HCT116 (cell line): Measurements from ENCODE around the gene CDKN2B-AS1. TPM values are rescaled to one million over a fixed set of nuclear protein-coding genes. Genes with fewer than 3 reads are reported as not detected.

Source experiments
- ATAC-seq: fragments of 200-7000 bp; cut with Tn5 transposase; 2 replicates; pipeline ENCODE4 v1.9.1; 2020; ENCODE audit warnings: mild to moderate bottlenecking, moderate library complexity
- BruUV-seq: library from RNA; stranded (reverse); fragments of 400-500 nt; replicated peaks from 2 replicates; lab custom pipeline; 2021; lab: Mats Ljungman, UMichigan
- CTCF ChIA-PET: fragments of 300-600 bp; sonication (Branson Sonifier 250); formaldehyde crosslinking; loops from one replicate; lab custom pipeline; 2021; ENCODE audit warnings: antibody characterized with exemption; lab: Charles Lee
- POLR2A ChIA-PET: fragments of 300-600, 350-600 bp; sonication (Branson Sonifier 250); formaldehyde crosslinking; loops from one replicate; lab custom pipeline; 2021; ENCODE audit warnings: antibody characterized with exemption; lab: Charles Lee
- RAD21 ChIA-PET, 2 experiments: fragments of 300-600 bp; sonication (Branson Sonifier 250); formaldehyde crosslinking; loops; one replicate each; lab custom pipeline; 2023; ENCODE audit warnings: low total read pairs in 2 of 2; ENCODE audit not compliant: uncharacterized antibody in 2 of 2, unreplicated experiment in 2 of 2, low non-redundant PET in 1 of 2; lab: Charles Lee
- DNase-seq: peaks from one replicate; pipeline ENCODE4 v3.0.0-alpha.2; 2010; ENCODE audit warnings: low read depth, low spot score
- H2AFZ ChIP-seq: fragments of 200-600 bp; shearing (Covaris generic), sonication (generic); 2 replicates; pipeline ENCODE4 v1.6.1; 2017; ENCODE audit warnings: low read depth, mixed run types, mixed read lengths, antibody characterized with exemption, low read length; ENCODE audit not compliant: poor library complexity, severe bottlenecking
- H3K27ac ChIP-seq: 2 replicates; pipeline ENCODE4 v1.5.1; 2012; ENCODE audit warnings: low read depth, low read length
- H3K27me3 ChIP-seq: fragments of 200-600 bp; sonication (generic); 2 replicates; pipeline ENCODE4 v1.6.1; 2016; ENCODE audit warnings: mixed run types, low read length, mixed read lengths; ENCODE audit not compliant: insufficient read depth
- H3K36me3 ChIP-seq, 2 experiments: fragments of 200-500 bp in 1 of 2; fragments of 200-600 bp in 1 of 2; sonication (Bioruptor generic) in 1 of 2; sonication (generic) in 1 of 2; 2 replicates each; pipeline versions ENCODE4 v1.5.1 to v1.6.1; 2014 to 2016; ENCODE audit warnings: low read length in 2 of 2, inconsistent platforms in 1 of 2, mixed read lengths in 1 of 2, mixed run types in 1 of 2; ENCODE audit not compliant: insufficient read depth in 2 of 2, control insufficient read depth in 1 of 2
- H3K4me1 ChIP-seq, 2 experiments: fragments of 200-600 bp in 1 of 2; sonication (generic) in 1 of 2; 2 replicates each; pipeline versions ENCODE4 v1.5.1 to v1.6.1; 2012 to 2017; ENCODE audit warnings: low read length in 2 of 2, inconsistent platforms in 1 of 2, mild to moderate bottlenecking in 1 of 2, mixed read lengths in 1 of 2, mixed run types in 1 of 2, moderate library complexity in 1 of 2; ENCODE audit not compliant: insufficient read depth in 2 of 2, control insufficient read depth in 1 of 2
- H3K4me2 ChIP-seq: fragments of 200-600 bp; sonication (generic); 2 replicates; pipeline ENCODE4 v1.6.1; 2017; ENCODE audit warnings: mixed run types, low read length, mixed read lengths
- H3K4me3 ChIP-seq, 2 experiments: fragments of 200-600 bp in 1 of 2; sonication (generic) in 1 of 2; replicated peaks in 1 of 2; 2 replicates each; pipeline ENCODE4 v1.5.1; 2011 to 2016; ENCODE audit warnings: low read length in 2 of 2, control low read depth in 1 of 2, low read depth in 1 of 2, mild to moderate bottlenecking in 1 of 2, mixed read lengths in 1 of 2, mixed run types in 1 of 2
- H3K79me2 ChIP-seq: fragments of 200-600 bp; sonication (generic); 2 replicates; pipeline ENCODE4 v1.6.1; 2017; ENCODE audit warnings: mild to moderate bottlenecking, mixed run types, low read length, moderate library complexity, mixed read lengths; ENCODE audit not compliant: insufficient read depth
- H3K9ac ChIP-seq: fragments of 200-600 bp; sonication (generic); 2 replicates; pipeline ENCODE4 v1.6.1; 2016; ENCODE audit warnings: low read length, mixed read lengths
- H3K9me2 ChIP-seq: fragments of 200-600 bp; sonication (generic), shearing (Covaris generic); 2 replicates; pipeline ENCODE4 v1.6.1; 2017; ENCODE audit warnings: mixed run types, mild to moderate bottlenecking, moderate library complexity; ENCODE audit not compliant: insufficient read depth
- H3K9me3 ChIP-seq, 2 experiments: fragments of 200-500 bp in 1 of 2; fragments of 200-600 bp in 1 of 2; sonication (Bioruptor generic) in 1 of 2; sonication (generic) in 1 of 2; 2 replicates each; pipeline ENCODE4 v1.6.1; 2014 to 2017; ENCODE audit warnings: low read length in 2 of 2, mixed read lengths in 2 of 2, inconsistent platforms in 1 of 2, low read depth in 1 of 2, mild to moderate bottlenecking in 1 of 2, mixed run types in 1 of 2, moderate library complexity in 1 of 2; ENCODE audit not compliant: control insufficient read depth in 1 of 2, insufficient read depth in 1 of 2
- H4K20me1 ChIP-seq: fragments of 200-600 bp; sonication (generic), shearing (Covaris generic); 2 replicates; pipeline ENCODE4 v1.6.1; 2017; ENCODE audit warnings: mixed run types, mild to moderate bottlenecking, moderate library complexity; ENCODE audit not compliant: insufficient read depth
- CEBPB ChIP-seq: IDR thresholded peaks from 2 replicates; pipeline ENCODE4 v1.6.1; 2012; ENCODE audit warnings: low read depth
- EGR1 ChIP-seq: IDR thresholded peaks from 2 replicates; pipeline ENCODE4 v1.6.1; 2012; ENCODE audit warnings: low read depth
- SRF ChIP-seq: IDR thresholded peaks from 2 replicates; pipeline ENCODE4 v1.6.1; 2012; ENCODE audit warnings: low read depth
- TCF7L2 ChIP-seq: IDR thresholded peaks from 2 replicates; pipeline ENCODE4 v1.7.0; 2011; ENCODE audit warnings: borderline replicate concordance, inconsistent platforms; ENCODE audit not compliant: insufficient read depth, insufficient read length; ENCODE audit errors: extremely low read depth
- ZNF274 ChIP-seq: fragments of 200-500 bp; sonication (Bioruptor generic); IDR thresholded peaks from 2 replicates; pipeline ENCODE4 v1.6.1; 2014; ENCODE audit warnings: mild to moderate bottlenecking, low read depth, low read length, inconsistent platforms
- intact Hi-C: fragments of 100-400 bp; cut with micrococcal nuclease; formaldehyde crosslinking; loops from 2 replicates; pipeline ENCODE4 v1.10.0; 2022
- total RNA-seq: library from RNA; stranded (reverse); gene quantifications from one replicate; pipeline ENCODE4 v1.2.1, GENCODE V29; 2021; ENCODE audit not compliant: unreplicated experiment
- TF ChIP-seq, protein P1 (sequence below), 3 experiments: fragments of 200-600 bp in 1 of 3; sonication (generic) in 1 of 3; IDR thresholded peaks in 2 of 3; conservative IDR thresholded peaks in 1 of 3; 2 replicates each; pipeline ENCODE4 v1.5.1; 2012 to 2017; ENCODE audit warnings: low read depth in 2 of 3, low read length in 2 of 3, antibody characterized with exemption in 1 of 3, borderline replicate concordance in 1 of 3, control low read depth in 1 of 3, mild to moderate bottlenecking in 1 of 3, mixed read lengths in 1 of 3, mixed run types in 1 of 3, moderate library complexity in 1 of 3; ENCODE audit not compliant: insufficient read depth in 1 of 3
- TF ChIP-seq, protein P2 (sequence below): IDR thresholded peaks from 2 replicates; pipeline ENCODE4 v1.6.1; 2012
- TF ChIP-seq, protein P3 (sequence below): IDR thresholded peaks from 2 replicates; pipeline ENCODE4 v1.6.1; 2012

CDKN2B-AS1 gene
- total RNA-seq, 1 experiment from 2014 or later, result 1.7 TPM

DNA sequence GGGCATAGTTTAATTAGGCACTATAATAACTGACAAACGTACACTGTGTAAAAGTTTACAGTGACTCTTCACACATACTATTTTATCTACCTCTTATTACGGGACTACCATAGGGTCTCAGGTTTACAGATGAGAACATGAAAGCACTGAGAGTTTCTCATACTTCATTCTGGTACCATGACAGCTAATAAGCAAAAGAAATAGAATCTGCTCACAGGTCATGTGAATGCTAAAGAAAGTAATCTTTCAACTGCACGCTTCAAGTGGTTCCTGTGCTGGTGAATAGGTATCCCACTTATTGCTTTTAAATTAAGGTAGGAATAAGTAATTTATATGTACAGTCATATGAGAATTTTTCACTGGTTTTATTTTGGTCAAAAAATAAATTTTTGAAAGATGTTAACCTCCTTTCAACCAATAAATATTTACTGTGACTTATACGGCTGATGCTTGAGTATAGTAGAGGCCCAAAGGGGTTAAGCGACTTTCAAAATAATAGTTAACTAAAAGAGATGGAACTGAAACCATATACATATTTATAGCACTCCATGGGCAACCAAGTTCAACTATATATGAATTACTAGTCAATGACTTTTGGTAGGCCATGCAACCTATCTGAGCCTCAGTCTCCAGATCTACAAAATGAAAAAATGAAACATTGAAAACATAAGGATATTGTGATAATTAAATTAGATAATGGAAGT, 8.5 kb upstream of the CDKN2B-AS1 start:
- BruUV-seq, result no TSS peak
- Histone ChIP-seq H3K4me3 (no peak overlapping the region), H3K79me2 (peaks cover 35% of the 10 kb centered on the region), H3K9me2 (no peaks in the 10 kb centered on the region), H3K27me3 (no peaks in the 10 kb centered on the region), H3K4me2 (no peak overlapping the region), H4K20me1 (no peaks in the 10 kb centered on the region), H3K36me3 (no peaks in the 10 kb centered on the region), H3K9ac (no peak overlapping the region), H3K9me3 (no peaks in the 10 kb centered on the region), H3K4me1 (no peaks in the 10 kb centered on the region), H3K27ac (no peak overlapping the region), H2AFZ (no peak overlapping the region)
- no peak for ATAC-seq
- intact Hi-C loops, result no loop called here
- CTCF ChIA-PET, result interaction anchor here (1.3 to 1.4 kb wide), 2 partner anchors 23 to 258 kb away, joined by 3 to 6 read pairs; partner anchors contain the start of gene CDKN2B
- RAD21 ChIA-PET, result no interaction called here
- POLR2A ChIA-PET, result interaction anchor here (1.0 kb wide), 1 partner anchor 99 kb away, joined by 4 read pairs; no protein-coding TSS in a partner anchor
- TF ChIP-seq ZNF274, result no peak
- no peak for TF ChIP-seq CEBPB
- no peak for DNase-seq

DNA sequence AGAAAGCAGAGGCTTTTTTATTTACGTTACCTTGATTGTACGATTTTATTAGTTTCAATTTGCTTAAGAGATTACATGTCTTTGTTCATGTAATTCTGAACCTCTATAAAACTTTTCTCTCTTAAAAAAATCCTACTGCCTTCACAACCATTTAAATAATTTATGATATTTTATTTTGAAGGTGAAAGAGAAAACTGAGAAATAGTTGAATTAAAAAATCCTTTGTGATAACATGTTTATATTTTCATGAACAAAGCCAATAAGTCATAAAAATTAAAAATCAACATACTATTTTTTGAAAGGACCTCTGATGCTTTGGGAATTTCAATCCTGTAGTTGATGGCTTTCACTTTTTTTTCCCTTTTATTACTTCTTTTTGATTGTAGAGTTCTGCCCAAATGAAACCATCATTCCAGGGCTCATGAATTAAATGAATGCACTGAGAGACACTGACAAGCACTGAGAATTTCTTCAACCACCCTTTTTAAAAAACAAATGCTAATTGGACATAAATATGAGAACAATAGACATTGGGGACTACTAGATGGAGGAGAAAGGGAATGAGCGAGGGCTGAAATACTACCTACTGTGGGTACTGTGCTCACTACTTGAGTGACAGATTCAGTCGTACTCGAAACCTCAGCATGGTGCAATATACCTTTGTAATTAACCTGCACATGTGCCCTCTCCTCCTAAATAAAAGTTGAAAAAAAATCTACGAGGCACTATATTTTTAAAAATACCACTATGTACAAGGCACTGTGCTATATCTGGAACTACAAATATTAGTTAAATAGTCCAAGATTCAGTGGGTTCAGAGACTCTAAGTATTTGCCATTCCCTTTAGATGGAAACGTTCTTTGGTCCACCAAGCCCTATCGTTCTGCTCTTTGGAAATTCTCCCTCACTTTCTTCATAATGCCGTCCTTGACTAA, 6.3 kb upstream of the CDKN2B-AS1 start:
- Histone ChIP-seq H3K27me3 (no peaks in the 10 kb centered on the region), H3K27ac (no peak overlapping the region), H3K4me2 (no peak overlapping the region), H3K79me2 (peaks cover 57% of the 10 kb centered on the region), H4K20me1 (no peaks in the 10 kb centered on the region), H2AFZ (no peak overlapping the region), H3K9ac (no peak overlapping the region), H3K4me3 (no peak overlapping the region), H3K36me3 (no peaks in the 10 kb centered on the region), H3K9me3 (no peaks in the 10 kb centered on the region), H3K4me1 (no peaks in the 10 kb centered on the region; a peak in 1 of 4 replicates), H3K9me2 (no peaks in the 10 kb centered on the region)
- no TSS peak for BruUV-seq
- DNase-seq, result no peak
- ATAC-seq, result no peak
- intact Hi-C loops, result no loop called here
- RAD21 ChIA-PET, result no interaction called here
- POLR2A ChIA-PET, result no interaction called here
- TF ChIP-seq EGR1 (no peak), TCF7L2 (no peak), SRF (no peak)
- TF ChIP-seq, protein P1, sequence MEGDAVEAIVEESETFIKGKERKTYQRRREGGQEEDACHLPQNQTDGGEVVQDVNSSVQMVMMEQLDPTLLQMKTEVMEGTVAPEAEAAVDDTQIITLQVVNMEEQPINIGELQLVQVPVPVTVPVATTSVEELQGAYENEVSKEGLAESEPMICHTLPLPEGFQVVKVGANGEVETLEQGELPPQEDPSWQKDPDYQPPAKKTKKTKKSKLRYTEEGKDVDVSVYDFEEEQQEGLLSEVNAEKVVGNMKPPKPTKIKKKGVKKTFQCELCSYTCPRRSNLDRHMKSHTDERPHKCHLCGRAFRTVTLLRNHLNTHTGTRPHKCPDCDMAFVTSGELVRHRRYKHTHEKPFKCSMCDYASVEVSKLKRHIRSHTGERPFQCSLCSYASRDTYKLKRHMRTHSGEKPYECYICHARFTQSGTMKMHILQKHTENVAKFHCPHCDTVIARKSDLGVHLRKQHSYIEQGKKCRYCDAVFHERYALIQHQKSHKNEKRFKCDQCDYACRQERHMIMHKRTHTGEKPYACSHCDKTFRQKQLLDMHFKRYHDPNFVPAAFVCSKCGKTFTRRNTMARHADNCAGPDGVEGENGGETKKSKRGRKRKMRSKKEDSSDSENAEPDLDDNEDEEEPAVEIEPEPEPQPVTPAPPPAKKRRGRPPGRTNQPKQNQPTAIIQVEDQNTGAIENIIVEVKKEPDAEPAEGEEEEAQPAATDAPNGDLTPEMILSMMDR (IDR thresholded peaks at IDR 0.05 in 2 of 3, conservative IDR thresholded peaks at IDR 0.05 in 1 of 3; ENCODE audit: borderline replicate concordance in 1 of 3, insufficient read depth in 1 of 3, low read depth in 2 of 3, low read length in 2 of 3), result no peak
- TF ChIP-seq, protein P2, sequence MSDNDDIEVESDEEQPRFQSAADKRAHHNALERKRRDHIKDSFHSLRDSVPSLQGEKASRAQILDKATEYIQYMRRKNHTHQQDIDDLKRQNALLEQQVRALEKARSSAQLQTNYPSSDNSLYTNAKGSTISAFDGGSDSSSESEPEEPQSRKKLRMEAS, result no peak
- TF ChIP-seq, protein P3, sequence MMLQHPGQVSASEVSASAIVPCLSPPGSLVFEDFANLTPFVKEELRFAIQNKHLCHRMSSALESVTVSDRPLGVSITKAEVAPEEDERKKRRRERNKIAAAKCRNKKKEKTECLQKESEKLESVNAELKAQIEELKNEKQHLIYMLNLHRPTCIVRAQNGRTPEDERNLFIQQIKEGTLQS, result no peak
- CTCF ChIA-PET, result interaction anchor here (1.1 kb wide), 1 partner anchor 21 kb away, joined by 4 read pairs; the partner anchor contains the start of gene CDKN2B
